ENCODE data around the gene PAQR4. TPM values are rescaled to one million over a fixed set of nuclear protein-coding genes. Genes with fewer than 3 reads are reported as not detected.

The PAQR4 gene
- total and polyA plus RNA-seq, 2 donors from 2014 or later = 3.5 to 5.9 TPM

- TF ChIP-seq CTCF (IDR thresholded peaks at IDR 0.05; ENCODE audit: borderline replicate concordance, extremely low read depth, insufficient read depth) = no peak
- Histone ChIP-seq H3K9me3 (ENCODE audit: control insufficient read depth in 2 of 3, insufficient read depth in 1 of 3, low read length in 3 of 3) (no peaks in the 10 kb centered on the region), H3K27ac (ENCODE audit: low read depth in 2 of 2, low read length in 2 of 2) (no peak overlapping the region), H3K9ac (ENCODE audit: low read length in 3 of 3) (no peak overlapping the region), H3K4me3 (ENCODE audit: low read length in 3 of 3) (no peak overlapping the region), H3K36me3 (ENCODE audit: control insufficient read depth in 2 of 3, insufficient read depth in 3 of 3, low read length in 3 of 3) (peaks cover 0 to 10% (median 5%) of the 10 kb centered on the region in 3 donors), H3K4me1 (ENCODE audit: control insufficient read depth in 2 of 3, insufficient read depth in 2 of 3, low read depth in 1 of 3, low read length in 3 of 3) (no peaks in the 10 kb centered on the region), H3K27me3 (ENCODE audit: control insufficient read depth, insufficient read depth, low read length) (no peaks in the 10 kb centered on the region)
- no peak for DNase-seq
- intact Hi-C loops (cut with DNase I) = no loop called here
- FAIRE-seq = no peak
Measured at GRCh38 chr16:2934450-2934849, 34.7 kb upstream of the PAQR4 start.

GRCh38 chr16:2936436-2937011, 32.6 kb upstream of the PAQR4 start:
- no peak for TF ChIP-seq CTCF (IDR thresholded peaks at IDR 0.05; ENCODE audit: borderline replicate concordance, extremely low read depth, insufficient read depth)
- Histone ChIP-seq H3K4me3 (ENCODE audit: low read length in 3 of 3) (no peak overlapping the region), H3K27me3 (ENCODE audit: control insufficient read depth, insufficient read depth, low read length) (no peaks in the 10 kb centered on the region), H3K36me3 (ENCODE audit: control insufficient read depth in 2 of 3, insufficient read depth in 3 of 3, low read length in 3 of 3) (peaks cover 2 to 20% (median 5%) of the 10 kb centered on the region in 3 donors), H3K9me3 (ENCODE audit: control insufficient read depth in 2 of 3, insufficient read depth in 1 of 3, low read length in 3 of 3) (no peaks in the 10 kb centered on the region), H3K9ac (ENCODE audit: low read length in 3 of 3) (no peak overlapping the region), H3K27ac (ENCODE audit: low read depth in 2 of 2, low read length in 2 of 2) (no peak overlapping the region), H3K4me1 (ENCODE audit: control insufficient read depth in 2 of 3, insufficient read depth in 2 of 3, low read depth in 1 of 3, low read length in 3 of 3) (no peaks in the 10 kb centered on the region)
- intact Hi-C loops (cut with DNase I) = no loop called here
- DNase-seq = no peak
- no peak for FAIRE-seq

DNA sequence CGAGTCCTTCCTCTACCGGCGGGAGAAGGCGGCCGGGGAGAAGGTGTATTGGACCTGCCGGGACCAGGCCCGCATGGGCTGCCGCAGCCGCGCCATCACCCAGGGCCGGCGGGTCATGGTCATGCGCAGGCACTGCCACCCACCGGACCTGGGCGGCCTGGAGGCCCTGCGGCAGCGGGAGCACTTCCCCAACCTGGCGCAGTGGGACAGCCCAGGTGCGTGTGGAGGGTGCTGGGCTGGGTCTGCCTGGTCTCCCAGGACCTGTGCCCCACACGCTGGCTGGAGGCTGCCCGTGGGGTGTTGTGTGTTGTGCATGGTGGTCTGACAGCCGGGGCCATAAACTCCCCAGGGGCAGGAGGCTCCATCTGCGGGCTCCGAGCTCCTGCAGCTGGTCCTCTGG, 32.0 kb upstream of the PAQR4 start:
- H3K36me3 ChIP-seq (ENCODE audit: control insufficient read depth in 2 of 3, insufficient read depth in 3 of 3, low read length in 3 of 3) = peaks cover 2 to 20% (median 5%) of the 10 kb centered on the region in 3 donors
- H3K27ac ChIP-seq (ENCODE audit: low read depth in 2 of 2, low read length in 2 of 2) = no peak overlapping the region
- no peak overlapping the region for H3K4me3 ChIP-seq (ENCODE audit: low read length in 3 of 3)
- no peak overlapping the region for H3K9ac ChIP-seq (ENCODE audit: low read length in 3 of 3)
- H3K9me3 ChIP-seq (ENCODE audit: control insufficient read depth in 2 of 3, insufficient read depth in 1 of 3, low read length in 3 of 3) = no peaks in the 10 kb centered on the region
- no peaks in the 10 kb centered on the region for H3K27me3 ChIP-seq (ENCODE audit: control insufficient read depth, insufficient read depth, low read length)
- FAIRE-seq = no peak
- H3K4me1 ChIP-seq (ENCODE audit: control insufficient read depth in 2 of 3, insufficient read depth in 2 of 3, low read depth in 1 of 3, low read length in 3 of 3) = no peaks in the 10 kb centered on the region
- no peak for DNase-seq
- intact Hi-C loops (cut with DNase I) = no loop called here
- no peak for TF ChIP-seq CTCF (IDR thresholded peaks at IDR 0.05; ENCODE audit: borderline replicate concordance, extremely low read depth, insufficient read depth)

- Histone ChIP-seq H3K4me3 (ENCODE audit: low read length in 3 of 3) (no peak overlapping the region), H3K9me3 (ENCODE audit: control insufficient read depth in 2 of 3, insufficient read depth in 1 of 3, low read length in 3 of 3) (no peaks in the 10 kb centered on the region), H3K9ac (ENCODE audit: low read length in 3 of 3) (no peak overlapping the region), H3K27ac (ENCODE audit: low read depth in 2 of 2, low read length in 2 of 2) (no peak overlapping the region), H3K4me1 (ENCODE audit: control insufficient read depth in 2 of 3, insufficient read depth in 2 of 3, low read depth in 1 of 3, low read length in 3 of 3) (no peaks in the 10 kb centered on the region), H3K36me3 (ENCODE audit: control insufficient read depth in 2 of 3, insufficient read depth in 3 of 3, low read length in 3 of 3) (peaks cover 2 to 24% (median 5%) of the 10 kb centered on the region in 3 donors), H3K27me3 (ENCODE audit: control insufficient read depth, insufficient read depth, low read length) (no peaks in the 10 kb centered on the region)
- intact Hi-C loops (cut with DNase I) = no loop called here
- DNase-seq (no peak), FAIRE-seq (no peak)
- TF ChIP-seq CTCF (IDR thresholded peaks at IDR 0.05; ENCODE audit: borderline replicate concordance, extremely low read depth, insufficient read depth) = no peak
Measured at GRCh38 chr16:2938206-2938605, 30.9 kb upstream of the PAQR4 start.
